Suppressor macrophage (primary cell): Measurements from ENCODE around the gene HERC5.
A peak's percentile ranks its signal among the peaks of the same experiment; 100 is the strongest.

Experiments used
- DNase-seq, 4 experiments: peaks; one replicate each; pipeline ENCODE4 v3.0.0-alpha.2; 2020 to 2022
- total RNA-seq, 17 experiments: gene quantifications; one replicate each; lab custom pipeline; 2026; ENCODE audit warnings: mixed read lengths in 6 of 17, inconsistent platforms in 3 of 17; lab: John Stamatoyannopoulos, UW

Gene HERC5
- 9.5 to 1,208 (median 23.0) reads per million in 17 experiments for total RNA-seq

GRCh38 chr4:88456670-88457306 is at the start of gene HERC5:
HERC5 (plus strand) TSS chr4:88457119; CDS start chr4:88457270, 151 bp downstream.
- peak; percentile 95 to 98 (median 96) for DNase-seq

DNA sequence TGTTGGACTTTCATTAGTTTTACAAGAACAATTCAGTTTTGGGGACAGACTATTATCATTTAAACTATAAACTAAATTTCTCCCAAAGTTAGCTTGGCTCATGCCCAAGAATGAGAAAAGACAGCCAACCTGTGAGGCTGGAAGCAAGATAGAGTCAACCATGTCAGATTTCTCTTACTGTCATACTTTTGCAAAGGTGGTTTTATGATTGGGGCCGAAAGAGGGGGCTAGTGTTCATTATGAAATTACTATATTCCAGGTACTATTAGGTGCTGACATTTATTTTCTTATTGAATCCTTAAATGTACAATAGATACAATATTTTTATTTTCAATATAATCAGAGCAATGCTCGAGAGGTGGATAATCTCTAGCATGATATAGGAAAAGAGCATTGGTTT is 47.7 kb upstream of the HERC5 start:
- no peak for DNase-seq

GRCh38 chr4:88409789-88410188 is 47.1 kb upstream of the HERC5 start:
- no peak for DNase-seq

GRCh38 chr4:88411491-88412096 is 45.3 kb upstream of the HERC5 start:
- DNase-seq = peak; percentile 5 to 44 (median 41)

- DNase-seq = no peak
Observed at GRCh38 chr4:88413801-88414200, 43.1 kb upstream of the HERC5 start.

- no peak for DNase-seq
Observed at GRCh38 chr4:88414755-88415154, 42.2 kb upstream of the HERC5 start.

DNA sequence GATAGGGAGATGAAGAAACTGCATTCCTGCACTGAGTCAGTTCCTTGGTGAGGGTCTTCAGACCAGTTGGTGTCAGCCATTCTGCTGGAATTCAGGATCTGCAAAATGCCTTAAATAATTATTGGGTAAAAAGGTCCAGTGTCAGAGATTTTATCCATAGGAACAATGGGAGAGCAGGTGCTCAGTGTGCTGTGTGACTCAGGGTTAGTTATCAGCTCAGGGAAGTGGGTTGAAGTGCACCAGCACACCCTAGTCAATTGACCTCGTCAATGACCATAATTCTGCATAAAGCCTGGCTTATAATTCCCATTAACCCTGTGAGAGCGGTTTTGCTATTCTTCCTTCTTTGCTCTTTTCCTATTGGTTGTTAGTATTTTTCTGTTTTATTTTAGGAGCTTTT is 40.9 kb upstream of the HERC5 start:
- no peak for DNase-seq

- no peak for DNase-seq
Observed at GRCh38 chr4:88418411-88418810, 38.5 kb upstream of the HERC5 start.

DNA sequence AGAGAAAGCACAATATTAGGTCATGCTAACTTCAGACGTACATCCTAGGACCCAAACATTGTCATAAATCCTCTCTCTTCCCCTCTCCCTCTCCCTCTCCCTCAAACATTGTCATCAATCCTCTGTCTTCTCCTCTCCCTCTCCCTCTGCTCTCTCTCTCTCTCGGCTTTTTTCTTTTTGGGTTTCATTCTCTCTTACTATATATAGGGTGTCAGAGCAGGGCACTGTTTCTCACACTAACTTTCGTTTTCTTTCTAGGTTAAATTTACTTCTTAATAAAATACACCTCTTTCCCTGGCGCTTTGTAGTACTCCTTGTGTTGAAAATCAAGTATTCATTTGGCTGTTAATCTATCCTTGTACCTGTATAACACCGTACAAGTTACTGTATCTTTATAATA is 37.0 kb upstream of the HERC5 start:
- DNase-seq = no peak

DNA sequence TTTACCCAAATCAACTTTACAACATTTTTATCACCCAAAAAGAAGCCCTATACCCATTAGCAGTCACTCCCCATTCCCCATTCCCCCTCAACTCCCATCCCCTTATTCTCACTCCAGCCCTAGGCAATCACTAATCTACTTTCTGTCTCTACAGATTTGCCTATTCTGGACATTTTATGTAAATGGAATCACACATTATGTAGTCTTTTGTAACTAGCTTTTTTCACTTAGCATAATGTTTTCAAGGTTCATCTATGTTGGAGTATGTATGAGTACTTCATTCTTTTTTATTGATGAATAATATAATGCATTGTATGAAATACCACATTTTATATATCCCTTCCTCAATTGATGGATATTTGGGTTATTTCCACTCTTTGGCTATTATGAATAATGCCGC is 36.1 kb upstream of the HERC5 start:
- no peak for DNase-seq

- DNase-seq = no peak
Observed at GRCh38 chr4:88422403-88422802, 34.5 kb upstream of the HERC5 start.

GRCh38 chr4:88429401-88429800 is 27.5 kb upstream of the HERC5 start:
- DNase-seq = no peak

DNA sequence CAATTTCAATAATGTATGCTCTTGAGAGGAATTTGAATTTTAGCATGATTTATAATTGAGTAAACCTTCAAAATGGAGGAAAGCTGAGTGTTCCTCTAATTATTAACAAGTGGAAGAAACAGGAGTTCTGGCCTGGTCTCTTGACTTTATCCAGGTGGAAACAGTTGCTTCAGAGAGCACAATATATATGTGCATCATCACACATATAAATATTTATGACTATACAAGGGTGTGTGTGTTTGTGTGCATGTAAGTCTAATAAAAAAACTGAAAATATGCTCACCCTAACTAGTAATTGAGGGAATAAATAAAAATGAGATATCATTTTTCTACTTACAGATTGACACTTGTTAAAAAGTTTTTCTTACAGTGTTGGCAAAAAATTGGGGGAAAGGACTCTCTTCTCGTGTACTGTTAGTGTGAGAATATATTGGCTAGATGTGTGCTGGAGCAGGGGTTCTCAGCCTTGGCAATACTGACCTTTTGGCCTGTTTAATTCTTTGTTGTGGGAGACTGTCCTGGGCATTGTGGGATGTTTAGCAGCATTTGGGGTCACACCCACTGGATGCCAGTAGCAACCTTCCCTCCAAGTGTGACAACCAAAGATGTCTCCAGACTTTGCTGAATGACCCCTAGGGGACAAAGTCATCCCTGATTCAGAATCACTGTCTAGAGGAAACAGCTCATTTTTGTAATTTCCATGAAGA is 20.8 kb upstream of the HERC5 start:
- no peak for DNase-seq

- peak in 1 of 4 experiments; percentile 1 for DNase-seq
Observed at GRCh38 chr4:88437873-88438272, 19.0 kb upstream of the HERC5 start.

GRCh38 chr4:88439161-88439760 is 17.7 kb upstream of the HERC5 start:
- no peak for DNase-seq

DNA sequence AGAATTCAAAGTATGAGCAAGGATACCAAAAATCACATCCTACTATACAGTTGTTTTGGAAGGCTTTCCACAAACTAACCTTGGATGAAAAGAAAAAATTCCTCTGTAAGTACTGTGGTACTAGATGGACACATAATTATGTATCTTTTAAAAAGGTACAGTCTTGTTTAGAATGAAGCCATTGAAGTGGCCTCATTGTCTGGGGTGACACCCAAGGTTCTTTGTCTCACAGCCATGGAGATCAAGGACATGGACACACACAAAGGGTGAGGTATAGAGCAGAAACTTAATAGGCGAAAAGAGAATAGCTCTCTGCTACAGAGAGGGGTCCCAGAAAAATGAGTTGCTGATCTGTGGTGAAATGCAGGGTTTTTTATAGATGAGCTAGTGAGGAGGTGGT is 16.8 kb upstream of the HERC5 start:
- DNase-seq = no peak

DNA sequence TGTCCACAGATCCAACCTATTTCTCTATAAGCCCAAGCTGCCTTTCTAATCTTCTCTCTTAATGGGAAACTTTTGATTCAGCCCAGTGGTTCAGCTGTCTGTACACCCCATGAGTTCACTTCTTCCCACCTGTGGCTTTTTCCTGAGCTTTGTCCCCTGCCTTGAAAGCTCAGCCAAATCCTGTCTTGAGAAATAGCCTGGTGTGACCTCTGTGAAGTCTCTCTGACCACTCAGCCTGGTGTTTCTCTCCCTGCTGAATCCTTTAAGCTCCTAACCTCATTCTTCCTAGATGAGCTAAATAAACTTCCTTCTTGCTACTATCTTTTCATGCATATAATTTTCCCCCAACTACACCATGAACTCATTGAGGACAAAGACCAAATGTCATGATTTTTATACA is 15.2 kb upstream of the HERC5 start:
- DNase-seq = no peak

- no peak for DNase-seq
Observed at GRCh38 chr4:88442689-88443191, 14.2 kb upstream of the HERC5 start.

- DNase-seq = no peak
Observed at GRCh38 chr4:88443486-88443885, 13.4 kb upstream of the HERC5 start.

DNA sequence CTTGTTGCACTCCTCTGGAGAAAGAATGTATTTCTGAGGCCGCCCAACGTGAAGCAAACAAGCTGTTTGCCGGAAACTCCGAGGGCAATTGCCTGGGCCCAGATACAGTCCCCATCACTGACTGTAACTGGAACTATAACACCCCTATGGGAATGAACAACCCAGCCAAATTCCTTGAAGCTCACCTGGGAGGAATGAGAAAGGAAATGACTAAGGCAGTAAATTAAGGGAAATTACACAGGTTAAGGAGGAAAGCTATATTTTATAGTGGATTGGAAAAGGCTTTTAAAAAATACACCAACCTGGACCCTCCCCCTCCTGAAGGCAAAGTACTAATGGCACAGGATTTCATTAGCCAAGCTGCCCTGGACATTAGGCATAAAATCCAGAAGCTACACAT is 11.7 kb upstream of the HERC5 start:
- DNase-seq = no peak

DNA sequence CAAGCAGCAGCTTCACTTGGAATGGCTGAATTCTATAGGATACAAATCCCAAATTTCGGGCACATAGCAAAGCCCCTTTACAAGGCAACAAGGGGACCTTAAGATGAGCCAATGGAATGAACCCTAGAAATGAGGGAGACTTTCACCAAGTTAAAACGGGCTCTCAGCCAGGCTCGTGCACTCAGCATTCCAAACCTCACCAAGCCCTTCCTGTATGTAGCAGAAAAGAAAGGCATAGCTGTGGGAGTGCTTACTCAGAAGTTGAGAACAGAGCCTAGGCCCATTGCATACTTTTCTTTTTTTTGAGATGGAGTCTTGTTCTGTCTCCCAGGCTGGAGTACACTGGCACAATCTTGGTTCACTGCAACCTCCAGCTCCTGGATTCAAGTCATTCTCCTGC is 10.8 kb upstream of the HERC5 start:
- no peak for DNase-seq

GRCh38 chr4:88447371-88448095 is 9.4 kb upstream of the HERC5 start:
- DNase-seq = peak; percentile 8 to 38 (median 18)
